Breast epithelium (tissue), 3 donors: ENCODE measurements around the gene LRIF1.
"Not testable (repeated sequence)": the region's sequence is repeated elsewhere in the genome, so short reads cannot be mapped to it uniquely, and the experiment has no call there.

Experiments
- CTCF ChIP-seq, 3 donors: fragments of 450-650 bp; IDR thresholded peaks; one replicate each; pipeline ENCODE4 v1.5.1; 2016 to 2017; ENCODE audit warnings: antibody characterized with exemption in 3 of 3, mild to moderate bottlenecking in 3 of 3, moderate library complexity in 3 of 3
- POLR2A ChIP-seq: fragments of 450-650 bp; IDR thresholded peaks from one replicate; pipeline ENCODE4 v1.6.1; 2016; ENCODE audit warnings: antibody characterized with exemption, mild to moderate bottlenecking, moderate library complexity
- POLR2AphosphoS5 ChIP-seq, 3 donors: sonication (generic); formaldehyde crosslinking; IDR thresholded peaks; one replicate each; pipeline ENCODE4 v1.6.1; 2017; ENCODE audit warnings: antibody characterized with exemption in 3 of 3

GRCh38 chr1:110931097-110931496, 32.6 kb downstream of the LRIF1 start:
- not testable (repeated sequence) for TF ChIP-seq POLR2AphosphoS5 (IDR thresholded peaks at IDR 0.05); CTCF (IDR thresholded peaks at IDR 0.05); POLR2A
